HG03558 (cell line): ENCODE results near the gene POLR2L.

Experiments
- ATAC-seq: cut with Tn5 transposase; IDR thresholded peaks from one replicate; pipeline ENCODE4 v1.9.1; 2021; ENCODE audit warnings: moderate number of reproducible peaks; ENCODE audit not compliant: unreplicated experiment; ENCODE audit errors: extremely low read depth

Gene POLR2L

GRCh38 chr11:869399-870126 is 27.2 kb upstream of the POLR2L start:
- no peak for ATAC-seq

GRCh38 chr11:868802-869201 is 26.5 kb upstream of the POLR2L start:
- ATAC-seq, result no peak

GRCh38 chr11:868394-868793 is 26.1 kb upstream of the POLR2L start:
- ATAC-seq, result no peak

- no peak for ATAC-seq
These were observed 25.6 kb upstream of the POLR2L start for GRCh38 chr11:867856-868358.

- no peak for ATAC-seq
These were observed 24.2 kb upstream of the POLR2L start for GRCh38 chr11:866481-866880.

GRCh38 chr11:865462-866430 is 23.4 kb upstream of the POLR2L start:
- ATAC-seq, result no peak

- ATAC-seq, result no peak
These were observed 22.6 kb upstream of the POLR2L start for GRCh38 chr11:864898-865297.

GRCh38 chr11:863910-864827 is 21.8 kb upstream of the POLR2L start:
- no peak for ATAC-seq

GRCh38 chr11:863023-863909 is 20.9 kb upstream of the POLR2L start:
- ATAC-seq, result no peak

- no peak for ATAC-seq
These were observed 20.3 kb upstream of the POLR2L start for GRCh38 chr11:862696-863022.

- no peak for ATAC-seq
These were observed 19.8 kb upstream of the POLR2L start for GRCh38 chr11:862081-862661.

GRCh38 chr11:861105-861479 is 18.8 kb upstream of the POLR2L start:
- ATAC-seq, result no peak

GRCh38 chr11:860234-861104 is 18.1 kb upstream of the POLR2L start:
- no peak for ATAC-seq

GRCh38 chr11:859394-860131 is 17.2 kb upstream of the POLR2L start:
- ATAC-seq, result no peak

- ATAC-seq, result no peak
These were observed 16.5 kb upstream of the POLR2L start for GRCh38 chr11:858762-859339.

- no peak for ATAC-seq
These were observed 15.9 kb upstream of the POLR2L start for GRCh38 chr11:858053-858761.
